Stimulated activated effector memory CD8-positive, alpha-beta T cell treated with anti-CD3 and anti-CD28 coated beads, Interleukin-12 subunit alpha, Interleukin-12 subunit beta, amount 100 ng/mL, for 72 hours (primary cell): ENCODE measurements around the gene CDH13.
A peak's percentile ranks its signal among the peaks of the same experiment; 100 is the strongest.

ENCODE experiments used
- ATAC-seq: fragments of 150-1000 bp; cut with Tn5 transposase; 2 replicates; pipeline ENCODE4 v1.10.0; 2021
- DNase-seq, 2 donors: peaks; one replicate each; pipeline ENCODE4 v3.0.0; 2021 to 2022; ENCODE audit warnings: low spot score in 2 of 2
- H3K27ac Mint-ChIP-seq: one replicate; pipeline ENCODE4 v1.8.0; 2022; ENCODE audit warnings: mild to moderate bottlenecking, mixed read lengths
- H3K36me3 Mint-ChIP-seq: one replicate; pipeline ENCODE4 v1.8.0; 2022; ENCODE audit warnings: mild to moderate bottlenecking, mixed read lengths
- H3K4me1 Mint-ChIP-seq: one replicate; pipeline ENCODE4 v1.8.0; 2022; ENCODE audit warnings: mixed read lengths
- H3K4me3 Mint-ChIP-seq: one replicate; pipeline ENCODE4 v1.8.0; 2022; ENCODE audit warnings: mild to moderate bottlenecking, mixed read lengths
- H3K9me3 Mint-ChIP-seq: one replicate; pipeline ENCODE4 v1.8.0; 2022; ENCODE audit warnings: mixed read lengths

CDH13 gene

DNA sequence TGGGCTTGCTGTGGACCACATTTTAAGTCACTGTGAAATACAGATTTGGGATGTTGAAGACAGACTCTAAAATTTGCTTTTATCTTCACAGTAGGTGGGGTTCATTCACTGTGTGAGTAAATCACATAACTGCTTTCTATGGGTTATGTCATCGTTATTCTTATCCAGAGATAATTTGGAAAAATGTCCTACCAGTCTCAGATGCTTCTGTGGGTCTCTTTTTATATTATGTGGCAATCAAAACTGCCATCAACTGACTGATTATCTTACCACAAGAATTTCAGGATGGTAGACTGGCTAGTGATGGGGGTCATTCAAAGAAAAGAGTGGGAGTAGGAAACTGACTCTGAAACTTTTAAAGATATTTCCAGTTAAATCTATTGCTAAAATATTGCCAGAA, 1184.1 kb downstream of the CDH13 start:
- Mint-ChIP-seq H3K4me3 (no peak overlapping the region), H3K36me3 (peaks cover 57% of the 10 kb centered on the region), H3K9me3 (peaks cover 2% of the 10 kb centered on the region), H3K4me1 (peaks cover 24% of the 10 kb centered on the region), H3K27ac (peak overlapping the region; percentile 34)
- ATAC-seq, result no peak
- no peak for DNase-seq

GRCh38 chr16:83813823-83814658, 1187.3 kb downstream of the CDH13 start:
- no peak for ATAC-seq
- Mint-ChIP-seq H3K4me1 (peaks cover 15% of the 10 kb centered on the region), H3K9me3 (no peaks in the 10 kb centered on the region), H3K4me3 (no peak overlapping the region), H3K27ac (peak overlapping the region; percentile 84), H3K36me3 (peaks cover 42% of the 10 kb centered on the region)
- no peak for DNase-seq

DNA sequence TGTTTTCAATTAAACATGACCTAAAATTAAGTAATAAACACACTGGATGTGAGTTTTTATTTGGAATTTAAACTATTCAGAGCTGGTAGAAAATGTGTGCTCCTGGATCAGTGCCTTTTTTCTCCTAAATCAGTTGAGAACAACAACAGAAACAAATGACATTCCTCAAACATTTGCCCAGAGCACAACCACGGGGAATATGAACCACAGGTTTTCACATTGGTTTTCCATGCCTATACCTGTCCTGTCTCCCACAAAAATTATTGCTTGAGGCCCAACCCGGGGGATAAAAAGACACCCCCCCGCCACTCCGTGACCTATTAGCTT, 1187.9 kb downstream of the CDH13 start:
- no peak overlapping the region for H3K27ac Mint-ChIP-seq
- H3K36me3 Mint-ChIP-seq, result peaks cover 37% of the 10 kb centered on the region
- no peak for ATAC-seq
- DNase-seq, result no peak
- H3K4me1 Mint-ChIP-seq, result peaks cover 11% of the 10 kb centered on the region
- H3K9me3 Mint-ChIP-seq, result no peaks in the 10 kb centered on the region
- H3K4me3 Mint-ChIP-seq, result no peak overlapping the region

DNA sequence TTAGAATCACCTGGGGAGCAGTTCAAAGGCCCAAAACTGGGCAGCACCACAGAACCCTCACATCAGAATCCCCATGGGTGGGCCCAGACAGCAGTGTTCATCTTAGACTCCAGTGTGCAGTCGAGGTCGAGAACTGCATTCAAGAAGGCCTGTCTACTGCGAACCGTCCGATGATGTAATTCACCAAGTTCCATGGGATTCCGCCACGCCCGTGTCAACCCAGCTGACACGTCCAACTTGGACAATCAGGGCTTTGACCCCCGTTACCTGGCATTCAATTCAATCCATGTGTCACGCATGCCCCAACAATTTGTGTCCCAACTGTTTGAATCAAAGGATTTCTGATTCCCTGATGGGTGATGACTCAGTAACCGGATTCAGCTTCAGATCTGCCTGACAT, 1190.3 kb downstream of the CDH13 start:
- H3K36me3 Mint-ChIP-seq, result peaks cover 13% of the 10 kb centered on the region
- DNase-seq (no peak), ATAC-seq (no peak)
- no peaks in the 10 kb centered on the region for H3K9me3 Mint-ChIP-seq
- H3K4me1 Mint-ChIP-seq, result no peaks in the 10 kb centered on the region
- H3K27ac Mint-ChIP-seq, result no peak overlapping the region
- no peak overlapping the region for H3K4me3 Mint-ChIP-seq

DNA sequence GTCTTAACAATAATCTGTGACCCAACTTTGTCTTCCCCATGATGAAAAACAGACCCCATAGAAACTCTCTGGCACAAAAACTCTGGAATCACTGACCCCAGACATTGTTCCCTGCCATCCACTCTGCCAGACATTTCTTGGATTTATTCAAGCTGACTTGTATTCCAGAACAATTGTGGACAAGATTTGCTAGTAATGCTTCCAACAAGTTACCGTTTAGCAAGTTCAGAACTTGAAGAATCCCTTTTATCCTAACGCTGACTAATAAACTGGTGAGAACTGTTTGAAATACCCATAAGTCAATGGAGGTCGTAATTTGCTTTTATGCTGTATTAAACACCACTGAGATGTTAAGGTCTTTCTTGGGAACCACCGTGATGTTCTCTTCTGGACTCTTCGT, 1191.5 kb downstream of the CDH13 start:
- H3K9me3 Mint-ChIP-seq, result no peaks in the 10 kb centered on the region
- ATAC-seq (no peak), DNase-seq (no peak)
- H3K36me3 Mint-ChIP-seq, result peaks cover under 1% of the 10 kb centered on the region
- H3K4me1 Mint-ChIP-seq, result no peaks in the 10 kb centered on the region
- H3K27ac Mint-ChIP-seq, result no peak overlapping the region
- no peak overlapping the region for H3K4me3 Mint-ChIP-seq

GRCh38 chr16:83819361-83819760, 1192.6 kb downstream of the CDH13 start:
- Mint-ChIP-seq H3K36me3 (no peaks in the 10 kb centered on the region), H3K9me3 (no peaks in the 10 kb centered on the region), H3K27ac (no peak overlapping the region), H3K4me3 (no peak overlapping the region), H3K4me1 (no peaks in the 10 kb centered on the region)
- ATAC-seq (no peak), DNase-seq (no peak)

DNA sequence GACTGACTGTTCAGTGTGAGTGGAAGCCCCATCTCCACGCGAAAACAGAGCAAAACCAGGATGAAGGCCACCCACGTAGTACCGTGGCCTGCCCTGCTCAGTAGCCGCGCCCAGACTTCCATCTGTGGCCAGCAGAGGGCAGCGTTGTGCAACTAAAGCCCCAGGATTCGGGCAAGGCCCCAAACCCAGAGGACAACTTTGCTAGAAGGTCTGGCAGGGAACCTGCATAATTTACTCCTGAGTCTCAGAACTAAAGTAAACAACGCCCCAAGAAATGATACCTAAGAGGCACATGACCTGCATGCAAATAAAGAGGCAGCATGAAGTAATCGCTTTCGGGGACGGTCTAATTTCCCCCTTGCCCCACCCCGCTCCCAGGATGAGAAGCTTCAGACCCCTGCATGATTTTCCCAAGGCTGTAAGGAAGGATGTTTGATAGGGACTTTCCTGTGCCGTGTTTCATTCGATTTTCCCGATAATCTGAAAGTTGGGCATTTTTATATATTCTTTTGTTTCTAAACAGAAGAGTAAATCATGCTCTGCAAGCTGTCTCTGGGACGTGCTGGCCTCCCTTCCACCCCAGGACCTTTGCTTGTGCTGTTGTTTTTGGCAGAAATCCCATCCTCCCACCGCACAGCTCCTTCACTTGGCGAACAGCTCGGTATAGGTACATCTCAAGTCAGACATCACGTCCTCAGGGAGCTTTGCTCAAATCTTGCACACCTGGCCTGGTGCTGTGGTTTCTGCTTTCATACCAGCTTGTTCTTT, 1199.6 kb downstream of the CDH13 start:
- Mint-ChIP-seq H3K27ac (no peak overlapping the region), H3K4me1 (peaks cover 4% of the 10 kb centered on the region), H3K4me3 (no peak overlapping the region), H3K9me3 (no peaks in the 10 kb centered on the region), H3K36me3 (no peaks in the 10 kb centered on the region)
- ATAC-seq (peak; percentile 88), DNase-seq (peak; percentile 82 to 89)

DNA sequence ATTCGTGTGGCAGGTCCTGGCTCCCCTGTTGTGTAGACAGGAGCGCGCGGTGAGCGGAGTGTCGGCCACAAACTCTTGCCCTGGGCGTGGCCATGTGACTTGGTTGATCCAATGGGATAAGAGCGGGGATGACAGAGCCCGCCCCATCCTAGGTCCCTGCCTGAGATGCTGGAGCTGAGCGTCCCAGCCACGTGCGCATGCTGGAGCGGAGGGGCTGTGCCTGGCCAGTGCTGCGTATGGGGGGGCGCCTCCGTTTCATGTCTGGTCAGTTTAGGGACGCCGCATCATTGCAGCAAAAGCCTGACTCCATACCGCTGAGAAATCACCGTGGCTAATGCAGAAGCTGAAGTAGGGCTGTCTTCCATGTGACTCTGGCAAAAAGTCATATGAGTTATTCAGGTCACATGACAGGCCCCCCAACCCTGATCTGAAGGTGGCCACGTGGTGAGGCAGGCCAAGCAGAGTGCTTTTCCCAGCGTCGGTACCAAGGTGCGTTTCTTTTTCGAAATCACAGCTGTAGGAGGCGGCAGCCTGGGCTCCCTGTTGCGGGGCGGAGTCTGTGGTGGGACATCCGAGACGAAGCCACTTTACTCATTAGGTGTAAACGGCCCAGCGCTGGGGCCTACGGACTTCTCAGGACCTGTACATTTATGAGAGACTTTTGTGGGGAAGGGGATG, 1203.5 kb downstream of the CDH13 start:
- Mint-ChIP-seq H3K4me1 (peaks cover 4% of the 10 kb centered on the region), H3K36me3 (no peaks in the 10 kb centered on the region), H3K9me3 (no peaks in the 10 kb centered on the region), H3K4me3 (no peak overlapping the region), H3K27ac (no peak overlapping the region)
- DNase-seq, result no peak
- no peak for ATAC-seq

DNA sequence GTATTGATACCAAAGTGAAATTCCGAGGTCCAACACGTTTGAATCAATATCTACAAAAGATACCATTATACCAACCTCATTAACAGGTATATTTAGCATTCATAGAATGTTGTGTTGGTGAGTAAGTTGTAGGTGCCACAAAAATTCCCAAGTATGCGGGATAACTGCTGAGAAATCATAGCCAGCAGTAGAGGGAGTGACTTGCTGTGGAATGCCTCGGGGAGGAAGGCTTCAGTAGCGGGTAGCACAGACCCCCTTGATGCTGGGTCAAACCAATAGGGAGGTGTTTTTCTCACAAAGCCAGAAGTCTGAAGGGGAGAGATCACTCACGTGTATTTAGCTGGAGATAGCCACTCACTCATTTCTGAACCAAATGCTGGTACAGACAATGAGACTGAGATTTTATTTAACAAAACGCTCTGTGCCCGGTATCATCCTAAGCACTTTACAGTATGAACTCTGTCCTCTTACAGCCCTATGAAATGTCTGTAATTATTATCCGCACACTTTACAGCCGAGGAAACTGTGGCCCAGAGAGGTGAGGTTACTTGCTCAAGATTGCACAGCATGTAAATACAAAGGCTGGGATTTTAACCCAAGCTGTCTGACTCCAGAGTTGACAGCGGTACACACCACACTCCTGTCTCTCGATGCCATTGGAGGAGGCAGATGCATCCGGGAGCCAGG, 1204.1 kb downstream of the CDH13 start:
- DNase-seq (no peak), ATAC-seq (no peak)
- no peaks in the 10 kb centered on the region for H3K36me3 Mint-ChIP-seq
- H3K4me3 Mint-ChIP-seq, result no peak overlapping the region
- no peak overlapping the region for H3K27ac Mint-ChIP-seq
- H3K4me1 Mint-ChIP-seq, result peaks cover 4% of the 10 kb centered on the region
- H3K9me3 Mint-ChIP-seq, result no peaks in the 10 kb centered on the region

- Mint-ChIP-seq H3K9me3 (no peaks in the 10 kb centered on the region), H3K4me1 (peaks cover 9% of the 10 kb centered on the region), H3K4me3 (no peak overlapping the region), H3K27ac (no peak overlapping the region), H3K36me3 (no peaks in the 10 kb centered on the region)
- DNase-seq (no peak), ATAC-seq (no peak)
Observed at GRCh38 chr16:83831456-83831987, 1204.8 kb downstream of the CDH13 start.

GRCh38 chr16:83833921-83834320, 1207.2 kb downstream of the CDH13 start:
- ATAC-seq (no peak), DNase-seq (no peak)
- Mint-ChIP-seq H3K4me3 (no peak overlapping the region), H3K9me3 (no peaks in the 10 kb centered on the region), H3K36me3 (no peaks in the 10 kb centered on the region), H3K27ac (no peak overlapping the region), H3K4me1 (peaks cover 9% of the 10 kb centered on the region)

GRCh38 chr16:83835586-83836566, 1209.1 kb downstream of the CDH13 start:
- H3K27ac Mint-ChIP-seq, result peak overlapping the region; percentile 58
- H3K4me3 Mint-ChIP-seq, result no peak overlapping the region
- peaks cover 9% of the 10 kb centered on the region for H3K4me1 Mint-ChIP-seq
- ATAC-seq (peak; percentile 46), DNase-seq (no peak)
- H3K36me3 Mint-ChIP-seq, result no peaks in the 10 kb centered on the region
- no peaks in the 10 kb centered on the region for H3K9me3 Mint-ChIP-seq

DNA sequence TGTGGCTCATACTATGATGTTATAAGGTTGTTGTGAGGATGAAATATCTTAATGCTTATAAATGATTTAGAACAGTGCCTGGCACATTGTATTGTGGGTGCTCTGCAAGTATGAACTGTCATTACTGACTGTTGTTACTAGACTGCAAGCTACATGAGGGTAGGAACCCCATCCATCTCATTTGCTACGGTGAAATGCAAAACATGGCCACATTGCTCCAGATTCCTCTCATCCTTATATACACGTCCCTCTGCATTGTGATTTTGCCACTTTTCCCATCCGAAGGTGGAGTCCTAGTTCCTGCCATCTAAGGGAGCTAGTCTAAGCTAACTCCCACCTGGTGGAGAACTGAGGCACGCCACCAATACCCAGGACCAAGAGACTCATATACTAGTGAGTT, 1210.8 kb downstream of the CDH13 start:
- H3K27ac Mint-ChIP-seq, result no peak overlapping the region
- H3K36me3 Mint-ChIP-seq, result no peaks in the 10 kb centered on the region
- no peak overlapping the region for H3K4me3 Mint-ChIP-seq
- no peak for DNase-seq
- peaks cover 9% of the 10 kb centered on the region for H3K4me1 Mint-ChIP-seq
- no peak for ATAC-seq
- no peaks in the 10 kb centered on the region for H3K9me3 Mint-ChIP-seq

DNA sequence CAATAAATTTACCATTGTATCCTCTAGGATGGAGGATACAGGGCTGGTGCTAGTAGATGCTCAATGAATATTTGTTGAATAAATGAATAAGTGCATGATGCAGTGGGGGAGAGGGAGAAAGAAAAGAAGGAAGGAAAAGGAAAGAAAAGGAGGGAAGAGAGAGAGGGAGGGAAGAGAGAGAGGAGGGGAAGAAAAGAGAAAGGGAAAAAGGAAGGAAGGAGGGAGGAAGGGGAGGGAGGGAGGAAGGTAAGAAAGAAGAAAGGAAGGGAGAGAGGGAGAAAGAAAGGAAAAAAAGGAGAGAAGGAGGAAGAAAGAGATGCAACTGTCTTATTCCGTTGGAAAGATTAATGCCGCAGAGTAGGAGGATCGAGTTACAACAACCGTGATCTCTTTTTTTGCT, 1211.4 kb downstream of the CDH13 start:
- H3K4me3 Mint-ChIP-seq, result no peak overlapping the region
- no peak overlapping the region for H3K27ac Mint-ChIP-seq
- ATAC-seq, result no peak

More for the DNA sequence above, 1211.4 kb downstream of the CDH13 start:
- H3K36me3 Mint-ChIP-seq, result no peaks in the 10 kb centered on the region
- DNase-seq, result no peak
- peaks cover 9% of the 10 kb centered on the region for H3K4me1 Mint-ChIP-seq
- no peaks in the 10 kb centered on the region for H3K9me3 Mint-ChIP-seq
